Neural cell (in vitro differentiated cells): ENCODE data around the gene FBXL17. TPM values are rescaled to one million over a fixed set of nuclear protein-coding genes. Genes with fewer than 3 reads are reported as not detected.

Experiments
- H2AFZ ChIP-seq: fragments of 200-600, 300-800 bp; sonication (generic), shearing (Covaris generic); 2 replicates; pipeline ENCODE4 v1.6.0; 2014; ENCODE audit warnings: low read depth, mild to moderate bottlenecking, antibody characterized with exemption, low read length, moderate library complexity
- H3F3A ChIP-seq: fragments of 200-600 bp; shearing (Covaris generic); 2 replicates; pipeline ENCODE4 v1.6.1; 2016; ENCODE audit warnings: mild to moderate bottlenecking, moderate library complexity, mixed read lengths, antibody characterized with exemption, low read length; ENCODE audit not compliant: insufficient read depth, poor library complexity, severe bottlenecking
- H3K27ac ChIP-seq: fragments of 200-600, 300-800 bp; sonication (generic), shearing (Covaris generic); 2 replicates; pipeline ENCODE4 v1.5.1; 2014; ENCODE audit warnings: mild to moderate bottlenecking, low read length, moderate library complexity
- H3K27me3 ChIP-seq: fragments of 300-800, 200-600 bp; sonication (generic), shearing (Covaris generic); 2 replicates; pipeline ENCODE4 v1.6.0; 2014; ENCODE audit warnings: mild to moderate bottlenecking, low read depth, low read length, moderate library complexity; ENCODE audit not compliant: insufficient read depth
- H3K36me3 ChIP-seq: fragments of 300-800, 200-600 bp; sonication (generic), shearing (Covaris generic); 2 replicates; pipeline ENCODE4 v1.5.1; 2014; ENCODE audit warnings: mild to moderate bottlenecking, antibody characterized with exemption, low read length, moderate library complexity; ENCODE audit not compliant: insufficient read depth
- H3K4me2 ChIP-seq: fragments of 300-800, 200-600 bp; sonication (generic), shearing (Covaris generic); 2 replicates; pipeline ENCODE4 v1.6.0; 2014; ENCODE audit warnings: mild to moderate bottlenecking, low read length
- H3K4me3 ChIP-seq: fragments of 300-800, 200-600 bp; sonication (generic), shearing (Covaris generic); 2 replicates; pipeline ENCODE4 v1.5.1; 2014; ENCODE audit warnings: mild to moderate bottlenecking, low read length, moderate library complexity
- H3K79me2 ChIP-seq: fragments of 200-600 bp; shearing (Covaris generic); replicated peaks from 2 replicates; pipeline ENCODE4 v1.6.0; 2014; ENCODE audit warnings: mild to moderate bottlenecking, low read length, moderate library complexity; ENCODE audit not compliant: insufficient read depth
- H3K9ac ChIP-seq: fragments of 300-800, 200-600 bp; sonication (generic), shearing (Covaris generic); 2 replicates; pipeline ENCODE4 v1.6.1; 2016; ENCODE audit warnings: mild to moderate bottlenecking, low read length, mixed read lengths
- H3K9me2 ChIP-seq: fragments of 200-600 bp; shearing (Covaris generic); 2 replicates; pipeline ENCODE4 v1.6.1; 2016; ENCODE audit warnings: mild to moderate bottlenecking, low read length, mixed read lengths; ENCODE audit not compliant: insufficient read depth
- H3K9me3 ChIP-seq: fragments of 200-600, 300-800 bp; sonication (generic), shearing (Covaris generic); 2 replicates; pipeline ENCODE4 v1.6.1; 2016; ENCODE audit warnings: mild to moderate bottlenecking, mixed run types, low read length, moderate library complexity, mixed read lengths
- H4K20me1 ChIP-seq: fragments of 200-600 bp; shearing (Covaris generic); 2 replicates; pipeline ENCODE4 v1.6.1; 2016; ENCODE audit warnings: mild to moderate bottlenecking, mixed run types; ENCODE audit not compliant: insufficient read depth
- CTCF ChIP-seq: fragments of 450-650 bp; IDR thresholded peaks from 2 replicates; pipeline ENCODE4 v1.5.1; 2014; ENCODE audit warnings: antibody characterized with exemption, mild to moderate bottlenecking, moderate library complexity; ENCODE audit not compliant: poor library complexity, severe bottlenecking
- EP300 ChIP-seq: fragments of 450-650 bp; conservative IDR thresholded peaks from 2 replicates; pipeline ENCODE4 v1.6.1; 2014; ENCODE audit warnings: antibody characterized with exemption, mild to moderate bottlenecking, moderate library complexity; ENCODE audit not compliant: poor library complexity, severe bottlenecking
- EZH2 ChIP-seq: fragments of 200-600, 300-800 bp; shearing (Covaris generic), sonication (generic); IDR thresholded peaks from 2 replicates; pipeline ENCODE4 v1.6.1; 2014; ENCODE audit warnings: antibody characterized with exemption, low read length, borderline replicate concordance, mild to moderate bottlenecking; ENCODE audit not compliant: insufficient read depth, poor library complexity, severe bottlenecking
- MXI1 ChIP-seq: fragments of 450-650 bp; conservative IDR thresholded peaks from 2 replicates; pipeline ENCODE4 v1.6.1; 2014; ENCODE audit warnings: antibody characterized with exemption, mild to moderate bottlenecking; ENCODE audit not compliant: poor library complexity, severe bottlenecking
- POLR2AphosphoS5 ChIP-seq: IDR thresholded peaks from 2 replicates; pipeline ENCODE4 v1.6.1; 2012
- RAD21 ChIP-seq: fragments of 450-650 bp; conservative IDR thresholded peaks from 2 replicates; pipeline ENCODE4 v1.6.1; 2014; ENCODE audit warnings: antibody characterized with exemption, mild to moderate bottlenecking, moderate library complexity
- REST ChIP-seq: IDR thresholded peaks from 2 replicates; pipeline ENCODE4 v1.6.1; 2012; ENCODE audit warnings: borderline replicate concordance
- SMC3 ChIP-seq: fragments of 450-650 bp; conservative IDR thresholded peaks from 2 replicates; pipeline ENCODE4 v1.6.1; 2014; ENCODE audit warnings: antibody characterized with exemption, mild to moderate bottlenecking, moderate library complexity; ENCODE audit not compliant: poor library complexity
- TAF1 ChIP-seq: IDR thresholded peaks from 2 replicates; pipeline ENCODE4 v1.6.1; 2012; ENCODE audit warnings: low read depth
- polyA minus RNA-seq: library from RNA; depleted of rRNA, polyadenylated mRNA; stranded (reverse); fragments of >200 nt; gene quantifications from 2 replicates; pipeline ENCODE4 v1.2.3, GENCODE V29; 2014
- polyA plus RNA-seq: library from polyadenylated mRNA; depleted of rRNA; stranded (reverse); fragments of >200 nt; gene quantifications from 2 replicates; pipeline ENCODE4 v1.2.3, GENCODE V29; 2014

FBXL17 gene
- polyA plus RNA-seq (15.5 and 19.6 TPM in 2 replicates), polyA minus RNA-seq (52.3 and 63.3 TPM in 2 replicates)

- Histone ChIP-seq H3K27me3 (no peaks in the 10 kb centered on the region), H3K9ac (peak within 1 kb of the TSS; percentile 96), H3K79me2 (peaks cover 31% of the 10 kb centered on the region), H3K4me2 (peak within 1 kb of the TSS; percentile 74), H3K9me2 (no peaks in the 10 kb centered on the region), H3K9me3 (no peaks in the 10 kb centered on the region), H4K20me1 (no peaks in the 10 kb centered on the region), H3K27ac (peak within 1 kb of the TSS; percentile 93), H2AFZ (peak within 1 kb of the TSS; percentile 89), H3K36me3 (no peaks in the 10 kb centered on the region), H3K4me3 (peak within 1 kb of the TSS; percentile 88), H3F3A (peaks cover 5% of the 10 kb centered on the region)
- TF ChIP-seq REST (peak; percentile 88), CTCF (no peak), SMC3 (no peak), EP300 (peak; percentile 88), RAD21 (no peak), EZH2 (no peak), TAF1 (peak; percentile 90), MXI1 (peak; percentile 76), POLR2AphosphoS5 (peak; percentile 84)
These were observed at the start of gene FBXL17 for GRCh38 chr5:108381954-108382783. FBXL17 (minus strand) TSS chr5:108382098.

GRCh38 chr5:108430931-108431608 lies 49.2 kb upstream of the FBXL17 start:
- H3F3A ChIP-seq, result no peaks in the 10 kb centered on the region
- no peaks in the 10 kb centered on the region for H3K27me3 ChIP-seq
- H3K36me3 ChIP-seq, result no peaks in the 10 kb centered on the region
- H2AFZ ChIP-seq, result no peak overlapping the region
- no peak overlapping the region for H3K4me3 ChIP-seq
- TF ChIP-seq REST (no peak), TAF1 (no peak), POLR2AphosphoS5 (no peak), MXI1 (no peak), RAD21 (no peak), EZH2 (no peak), CTCF (no peak), SMC3 (no peak), EP300 (no peak)
- no peaks in the 10 kb centered on the region for H3K79me2 ChIP-seq
- no peaks in the 10 kb centered on the region for H3K9me2 ChIP-seq
- no peak overlapping the region for H3K27ac ChIP-seq
- H3K4me2 ChIP-seq, result no peak overlapping the region
- H4K20me1 ChIP-seq, result no peaks in the 10 kb centered on the region
- H3K9me3 ChIP-seq, result no peaks in the 10 kb centered on the region
- H3K9ac ChIP-seq, result no peak overlapping the region
